Measurements from ENCODE around the gene PTS. TPM values are rescaled to one million over a fixed set of nuclear protein-coding genes. Genes with fewer than 3 reads are reported as not detected.

Gene PTS
- total RNA-seq (2014; rRNA removed; shearing (Covaris generic)) (22.6 and 28.7 TPM in 2 replicates), total RNA-seq (2022) (37.8 and 40.4 TPM in 2 replicates), Bru-seq, nascent RNA (percentile 79 among the genes with signal in this experiment), BruChase-seq, experiment 1, labeled RNA remaining after a 6-hour chase (percentile 73 among the genes with signal in this experiment), BruChase-seq, experiment 2, labeled RNA remaining after a 2-hour chase (percentile 79 among the genes with signal in this experiment)
- long read RNA-seq, transcript PTS-206 (3 exons, 601 nt): minor isoform, 9 of 44 reads
- long read RNA-seq, transcript PTS-201 (6 exons, 935 nt): major isoform, 20 of 44 reads
- long read RNA-seq, partial matches to known transcripts: 7 of 44 reads
- long read RNA-seq, other reads (novel, unspliced or antisense): 5 of 44 reads

DNA sequence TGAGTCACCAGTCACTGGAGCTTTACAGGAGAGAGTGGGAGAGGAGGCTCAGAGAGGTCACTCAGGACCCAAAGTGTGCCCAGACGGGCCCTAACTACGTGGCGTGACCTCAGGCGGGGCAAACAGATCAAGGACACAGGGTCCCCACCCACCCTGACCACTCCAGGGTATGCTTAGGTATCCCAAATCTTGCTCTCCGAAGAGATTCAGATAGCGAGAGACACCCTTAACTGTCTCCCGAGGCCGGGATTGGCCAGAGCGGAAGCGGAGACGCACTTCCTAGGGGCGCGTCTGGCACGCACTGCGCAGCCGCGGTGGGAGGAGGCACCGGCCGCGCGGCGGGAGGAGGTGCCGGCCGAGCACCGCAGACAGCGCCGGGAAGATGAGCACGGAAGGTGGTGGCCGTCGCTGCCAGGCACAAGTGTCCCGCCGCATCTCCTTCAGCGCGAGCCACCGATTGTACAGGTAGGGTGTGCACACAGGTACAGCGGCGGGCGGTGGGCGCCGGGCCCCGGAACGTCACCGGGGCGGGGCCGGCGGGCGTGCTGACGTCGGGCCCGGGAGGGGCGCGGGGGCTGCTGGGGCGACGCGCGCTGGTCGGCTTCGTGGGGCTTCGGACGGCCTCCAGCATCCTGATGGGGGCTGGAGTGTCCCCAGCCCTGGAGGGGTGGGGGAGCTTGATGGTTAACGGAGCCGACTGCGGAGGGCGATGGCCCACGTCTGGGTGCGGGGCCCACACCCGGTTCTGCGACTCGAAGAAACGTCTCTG, at the start of gene PTS:
Gene PTS (plus strand): TSS at position 367 of the 769 bp plus-strand sequence. CDS start 16 bp downstream, at position 383.
- TF ChIP-seq CTCF (conservative IDR thresholded peaks at IDR 0.05; ENCODE audit: low read length) (no peak), EZH2phosphoT487 (IDR thresholded peaks at IDR 0.05; ENCODE audit: borderline replicate concordance, low read depth, low read length) (no peak)
- DNase-seq (ENCODE audit: low spot score): peak; percentile 91
- Histone ChIP-seq H4K20me1 (ENCODE audit: insufficient read depth, low read length) (no peaks in the 10 kb centered on the region), H3K9me3 (ENCODE audit: low read length) (no peaks in the 10 kb centered on the region), H3K4me3 (ENCODE audit: low read depth, low read length, poor library complexity, severe bottlenecking) (peak within 1 kb of the TSS; percentile 79), H3K4me2 (ENCODE audit: low read length) (peak within 1 kb of the TSS; percentile 98), H3K4me1 (ENCODE audit: insufficient read depth, low read length, poor library complexity, severe bottlenecking) (peaks cover 10% of the 10 kb centered on the region), H3K9me2 (ENCODE audit: insufficient read depth, low read length) (no peaks in the 10 kb centered on the region), H3K79me2 (ENCODE audit: insufficient read depth, low read depth, low read length) (peaks cover 13% of the 10 kb centered on the region; the same call in 1 of the 2 replicates), H3K27ac (ENCODE audit: low read depth, low read length, poor library complexity, severe bottlenecking) (peak within 1 kb of the TSS; percentile 58), H3K36me3 (ENCODE audit: insufficient read depth, low read length) (peaks cover 28% of the 10 kb centered on the region; the same call in 1 of the 2 replicates), H2AFZ (ENCODE audit: low read length) (peak within 1 kb of the TSS; percentile 77)
- no TSS peak for BruUV-seq (replicated peaks)
- intact Hi-C loops (cut with micrococcal nuclease; ENCODE audit: unreplicated experiment): no loop called here
- POLR2A ChIA-PET: interaction anchor here (0.7 to 1.1 kb wide), 5 partner anchors 10 to 532 kb away, joined by 3 to 8 read pairs (median 4); no protein-coding TSS in a partner anchor
- CTCF ChIA-PET (ENCODE audit: unreplicated experiment): interaction anchor here (0.7 kb wide), 1 partner anchor 321 kb away, joined by 3 read pairs; no protein-coding TSS in a partner anchor

DNA sequence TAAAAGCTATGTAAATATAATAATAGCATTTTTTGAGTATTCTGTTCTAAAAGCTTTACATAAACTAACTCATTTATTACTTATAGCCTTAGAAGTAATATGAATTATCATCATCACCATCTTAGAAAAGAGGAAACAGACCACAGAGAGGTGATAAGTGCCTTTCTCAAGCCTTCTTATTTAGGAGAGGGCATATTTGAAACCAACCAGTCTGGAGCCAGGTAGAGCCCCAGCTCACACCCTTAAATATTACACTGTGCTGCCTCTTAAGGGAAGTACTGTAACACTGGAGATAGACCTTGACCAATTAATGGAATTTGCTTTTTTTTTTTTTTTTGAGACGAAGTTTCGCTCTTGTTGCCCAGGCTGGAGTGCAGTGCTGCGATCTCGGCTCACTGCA, 48.6 kb upstream of the PTS start:
- intact Hi-C loops (cut with micrococcal nuclease; ENCODE audit: unreplicated experiment): loop anchor here (5.0 kb wide), 1 partner anchor 245 kb away; no protein-coding TSS in a partner anchor
- Histone ChIP-seq H4K20me1 (ENCODE audit: insufficient read depth, low read length) (no peaks in the 10 kb centered on the region), H2AFZ (ENCODE audit: low read length) (no peak overlapping the region), H3K4me2 (ENCODE audit: low read length) (no peak overlapping the region), H3K27ac (ENCODE audit: low read depth, low read length, poor library complexity, severe bottlenecking) (no peak overlapping the region), H3K9me2 (ENCODE audit: insufficient read depth, low read length) (no peaks in the 10 kb centered on the region), H3K9me3 (ENCODE audit: low read length) (no peaks in the 10 kb centered on the region), H3K79me2 (ENCODE audit: insufficient read depth, low read depth, low read length) (no peaks in the 10 kb centered on the region), H3K4me1 (ENCODE audit: insufficient read depth, low read length, poor library complexity, severe bottlenecking) (peaks cover 8% of the 10 kb centered on the region), H3K4me3 (ENCODE audit: low read depth, low read length, poor library complexity, severe bottlenecking) (no peak overlapping the region), H3K36me3 (ENCODE audit: insufficient read depth, low read length) (no peaks in the 10 kb centered on the region)
- no peak for DNase-seq (ENCODE audit: low spot score)
- TF ChIP-seq CTCF (conservative IDR thresholded peaks at IDR 0.05; ENCODE audit: low read length) (no peak), EZH2phosphoT487 (IDR thresholded peaks at IDR 0.05; ENCODE audit: borderline replicate concordance, low read depth, low read length) (no peak)
- CTCF ChIA-PET (ENCODE audit: unreplicated experiment): no interaction called here
- no TSS peak for BruUV-seq (replicated peaks)
- POLR2A ChIA-PET: interaction anchor here (1.2 kb wide), 1 partner anchor 26 kb away, joined by 4 read pairs; no protein-coding TSS in a partner anchor

Measured in OCI-LY7 (cell line).